ENCODE results near the gene OR9G1. TPM values are rescaled to one million over a fixed set of nuclear protein-coding genes. Genes with fewer than 3 reads are reported as not detected.

The OR9G1 gene
- total RNA-seq, 1 donor = not detected

- TF ChIP-seq, protein P1, sequence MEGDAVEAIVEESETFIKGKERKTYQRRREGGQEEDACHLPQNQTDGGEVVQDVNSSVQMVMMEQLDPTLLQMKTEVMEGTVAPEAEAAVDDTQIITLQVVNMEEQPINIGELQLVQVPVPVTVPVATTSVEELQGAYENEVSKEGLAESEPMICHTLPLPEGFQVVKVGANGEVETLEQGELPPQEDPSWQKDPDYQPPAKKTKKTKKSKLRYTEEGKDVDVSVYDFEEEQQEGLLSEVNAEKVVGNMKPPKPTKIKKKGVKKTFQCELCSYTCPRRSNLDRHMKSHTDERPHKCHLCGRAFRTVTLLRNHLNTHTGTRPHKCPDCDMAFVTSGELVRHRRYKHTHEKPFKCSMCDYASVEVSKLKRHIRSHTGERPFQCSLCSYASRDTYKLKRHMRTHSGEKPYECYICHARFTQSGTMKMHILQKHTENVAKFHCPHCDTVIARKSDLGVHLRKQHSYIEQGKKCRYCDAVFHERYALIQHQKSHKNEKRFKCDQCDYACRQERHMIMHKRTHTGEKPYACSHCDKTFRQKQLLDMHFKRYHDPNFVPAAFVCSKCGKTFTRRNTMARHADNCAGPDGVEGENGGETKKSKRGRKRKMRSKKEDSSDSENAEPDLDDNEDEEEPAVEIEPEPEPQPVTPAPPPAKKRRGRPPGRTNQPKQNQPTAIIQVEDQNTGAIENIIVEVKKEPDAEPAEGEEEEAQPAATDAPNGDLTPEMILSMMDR (IDR thresholded peaks at IDR 0.05; ENCODE audit: extremely low read depth, low read depth, low read length) = no peak
- no peak overlapping the region for H3K4me3 ChIP-seq (ENCODE audit: insufficient read depth, low read length)
Observed at GRCh38 chr11:56716379-56716854, 17.5 kb downstream of the OR9G1 start.

DNA sequence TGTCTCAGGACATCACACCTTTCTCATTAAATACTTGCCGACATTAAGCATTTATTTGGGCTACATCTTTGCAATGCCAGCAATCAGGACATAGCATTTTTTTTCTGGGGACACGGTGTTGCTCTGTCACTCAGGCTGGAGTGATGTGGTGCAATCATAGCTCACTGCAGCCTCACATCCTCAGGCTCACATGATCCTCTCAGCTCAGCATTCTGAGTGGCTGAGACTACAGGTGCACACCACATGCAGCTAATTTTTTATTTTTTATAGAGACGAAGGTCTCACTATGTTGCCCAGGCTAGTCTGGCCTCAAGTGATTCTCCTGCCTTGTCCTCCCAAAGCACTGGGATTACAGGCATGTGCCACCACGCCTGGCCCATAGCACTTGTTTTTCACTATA is 21.6 kb downstream of the OR9G1 start:
- Histone ChIP-seq H3K4me3 (ENCODE audit: insufficient read depth, low read length) (no peak overlapping the region), H3K27ac (ENCODE audit: low read depth, low read length) (no peak overlapping the region), H3K27me3 (ENCODE audit: insufficient read depth, low read length) (no peaks in the 10 kb centered on the region), H3K36me3 (ENCODE audit: insufficient read depth, low read length) (no peaks in the 10 kb centered on the region), H4K20me1 (ENCODE audit: insufficient read depth, low read length) (no peaks in the 10 kb centered on the region), H3K9me3 (ENCODE audit: low read depth, low read length) (peaks cover 2% of the 10 kb centered on the region), H3K4me1 (ENCODE audit: insufficient read depth, low read length) (no peaks in the 10 kb centered on the region), H3K4me2 (ENCODE audit: insufficient read depth, low read length) (no peak overlapping the region), H3K79me2 (ENCODE audit: insufficient read depth, low read length) (no peaks in the 10 kb centered on the region), H2AFZ (ENCODE audit: low read length) (no peak overlapping the region)
- no peak for DNase-seq (ENCODE audit: insufficient read length, low spot score, missing footprints)
- TF ChIP-seq, protein P1 (IDR thresholded peaks at IDR 0.05; ENCODE audit: extremely low read depth, low read depth, low read length) = no peak

More at GRCh38 chr11:56716379-56716854, 17.5 kb downstream of the OR9G1 start:
- no peak overlapping the region for H2AFZ ChIP-seq (ENCODE audit: low read length)
- no peak overlapping the region for H3K4me2 ChIP-seq (ENCODE audit: insufficient read depth, low read length)
- no peak overlapping the region for H3K27ac ChIP-seq (ENCODE audit: low read depth, low read length)
- no peaks in the 10 kb centered on the region for H3K79me2 ChIP-seq (ENCODE audit: insufficient read depth, low read length)
- H3K4me1 ChIP-seq (ENCODE audit: insufficient read depth, low read length) = no peaks in the 10 kb centered on the region
- DNase-seq (ENCODE audit: insufficient read length, low spot score, missing footprints) = no peak
- no peaks in the 10 kb centered on the region for H3K36me3 ChIP-seq (ENCODE audit: insufficient read depth, low read length)
- H3K9me3 ChIP-seq (ENCODE audit: low read depth, low read length) = peaks cover 2% of the 10 kb centered on the region
- no peaks in the 10 kb centered on the region for H4K20me1 ChIP-seq (ENCODE audit: insufficient read depth, low read length)
- no peaks in the 10 kb centered on the region for H3K27me3 ChIP-seq (ENCODE audit: insufficient read depth, low read length)

GRCh38 chr11:56740107-56740506 is 41.2 kb downstream of the OR9G1 start:
- Histone ChIP-seq H3K4me1 (ENCODE audit: insufficient read depth, low read length) (no peaks in the 10 kb centered on the region), H3K27me3 (ENCODE audit: insufficient read depth, low read length) (no peaks in the 10 kb centered on the region), H2AFZ (ENCODE audit: low read length) (no peak overlapping the region), H3K27ac (ENCODE audit: low read depth, low read length) (no peak overlapping the region), H3K79me2 (ENCODE audit: insufficient read depth, low read length) (no peaks in the 10 kb centered on the region), H3K4me2 (ENCODE audit: insufficient read depth, low read length) (no peak overlapping the region), H3K9me3 (ENCODE audit: low read depth, low read length) (no peaks in the 10 kb centered on the region), H3K36me3 (ENCODE audit: insufficient read depth, low read length) (no peaks in the 10 kb centered on the region), H3K4me3 (ENCODE audit: insufficient read depth, low read length) (no peak overlapping the region), H4K20me1 (ENCODE audit: insufficient read depth, low read length) (no peaks in the 10 kb centered on the region)
- no peak for DNase-seq (ENCODE audit: insufficient read length, low spot score, missing footprints)
- TF ChIP-seq, protein P1 (IDR thresholded peaks at IDR 0.05; ENCODE audit: extremely low read depth, low read depth, low read length) = no peak

DNA sequence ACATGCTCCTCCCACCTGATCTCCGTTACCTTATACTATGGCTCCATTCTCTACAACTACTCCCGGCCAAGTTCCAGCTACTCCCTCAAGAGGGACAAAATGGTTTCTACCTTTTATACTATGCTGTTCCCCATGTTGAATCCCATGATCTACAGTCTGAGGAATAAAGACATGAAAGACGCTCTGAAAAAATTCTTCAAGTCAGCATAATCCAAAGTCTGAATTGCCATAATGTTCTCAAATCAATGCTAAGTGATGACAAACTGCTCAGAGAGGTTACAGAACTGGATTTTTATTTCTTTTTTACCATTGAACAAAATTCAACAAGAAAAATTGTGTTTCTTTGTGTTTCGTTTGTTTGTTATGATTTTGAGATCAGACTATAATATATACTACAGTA is 42.0 kb downstream of the OR9G1 start:
- Histone ChIP-seq H3K4me1 (ENCODE audit: insufficient read depth, low read length) (no peaks in the 10 kb centered on the region), H3K4me3 (ENCODE audit: insufficient read depth, low read length) (no peak overlapping the region), H3K27me3 (ENCODE audit: insufficient read depth, low read length) (no peaks in the 10 kb centered on the region)

More for the DNA sequence above, 42.0 kb downstream of the OR9G1 start:
- H2AFZ ChIP-seq (ENCODE audit: low read length) = no peak overlapping the region
- no peak overlapping the region for H3K4me2 ChIP-seq (ENCODE audit: insufficient read depth, low read length)
- no peaks in the 10 kb centered on the region for H3K79me2 ChIP-seq (ENCODE audit: insufficient read depth, low read length)
- TF ChIP-seq, protein P1 (IDR thresholded peaks at IDR 0.05; ENCODE audit: extremely low read depth, low read depth, low read length) = no peak
- DNase-seq (ENCODE audit: insufficient read length, low spot score, missing footprints) = no peak
- H3K9me3 ChIP-seq (ENCODE audit: low read depth, low read length) = no peaks in the 10 kb centered on the region
- no peak overlapping the region for H3K27ac ChIP-seq (ENCODE audit: low read depth, low read length)
- H4K20me1 ChIP-seq (ENCODE audit: insufficient read depth, low read length) = no peaks in the 10 kb centered on the region
- no peaks in the 10 kb centered on the region for H3K36me3 ChIP-seq (ENCODE audit: insufficient read depth, low read length)
